CD4-positive, CD25-positive, alpha-beta regulatory T cell (primary cell): ENCODE data around the gene CCDC12. TPM values are rescaled to one million over a fixed set of nuclear protein-coding genes. Genes with fewer than 3 reads are reported as not detected.

Experiments used
- ATAC-seq, 2 donors: fragments of 150-1000 bp; cut with Tn5 transposase; one replicate each; pipeline ENCODE4 v1.10.0; 2021; ENCODE audit warnings: low read depth in 2 of 2, moderate number of reproducible peaks in 2 of 2, moderate library complexity in 1 of 2
- DNase-seq, 3 donors: peaks; one replicate each; pipeline versions ENCODE4 v3.0.0 to v3.0.0-alpha.2; 2012 to 2022; ENCODE audit warnings: mixed read lengths in 1 of 3
- H3K27ac ChIP-seq: one replicate; pipeline ENCODE4 v1.7.0; 2013; ENCODE audit warnings: mild to moderate bottlenecking, low read length; ENCODE audit not compliant: insufficient read depth, poor library complexity, severe bottlenecking
- H3K27me3 ChIP-seq: one replicate; pipeline ENCODE4 v1.7.0; 2013; ENCODE audit warnings: low read length; ENCODE audit not compliant: control insufficient read depth, insufficient read depth
- H3K36me3 ChIP-seq: one replicate; pipeline ENCODE4 v1.7.0; 2013; ENCODE audit warnings: mild to moderate bottlenecking, low read length, moderate library complexity; ENCODE audit not compliant: control insufficient read depth, insufficient read depth
- H3K4me1 ChIP-seq: 2 replicates; pipeline ENCODE4 v1.7.0; 2013; ENCODE audit warnings: mild to moderate bottlenecking, low read length; ENCODE audit not compliant: insufficient read depth, control insufficient read depth, poor library complexity, severe bottlenecking
- H3K4me3 ChIP-seq: one replicate; pipeline ENCODE4 v1.7.0; 2013; ENCODE audit warnings: low read depth, mild to moderate bottlenecking, low read length, moderate library complexity
- H3K9me3 ChIP-seq, 2 experiments: 1 replicate in 1 of 2; 2 replicates in 1 of 2; pipeline ENCODE4 v1.7.0; 2013; ENCODE audit warnings: low read length in 2 of 2, mild to moderate bottlenecking in 1 of 2, moderate library complexity in 1 of 2; ENCODE audit not compliant: control insufficient read depth in 2 of 2
- H3K27ac Mint-ChIP-seq, 3 donors: one replicate each; pipeline ENCODE4 v1.8.0; 2020 to 2022; ENCODE audit warnings: mild to moderate bottlenecking in 3 of 3, mixed read lengths in 3 of 3, moderate library complexity in 2 of 3
- H3K27me3 Mint-ChIP-seq: one replicate; pipeline ENCODE4 v1.8.0; 2022; ENCODE audit warnings: mild to moderate bottlenecking, mixed read lengths
- H3K36me3 Mint-ChIP-seq: one replicate; pipeline ENCODE4 v1.8.0; 2020; ENCODE audit warnings: mixed read lengths
- H3K4me1 Mint-ChIP-seq, 4 donors: one replicate each; pipeline ENCODE4 v1.8.0; 2020 to 2022; ENCODE audit warnings: mixed read lengths in 4 of 4, mild to moderate bottlenecking in 1 of 4
- H3K4me3 Mint-ChIP-seq, 4 donors: one replicate each; pipeline ENCODE4 v1.8.0; 2020 to 2022; ENCODE audit warnings: mild to moderate bottlenecking in 4 of 4, mixed read lengths in 4 of 4, moderate library complexity in 3 of 4
- H3K9me3 Mint-ChIP-seq, 7 donors: one replicate each; pipeline ENCODE4 v1.8.0; 2020 to 2022; ENCODE audit warnings: mixed read lengths in 7 of 7, mild to moderate bottlenecking in 3 of 7, moderate library complexity in 2 of 7
- polyA plus RNA-seq, 4 donors: library from polyadenylated mRNA; unstranded; fragments of 300-500 nt; fragmentation: Illumina TruSeq; gene quantifications; one replicate each; pipeline ENCODE4 v1.2.3, GENCODE V29; 2021
- total RNA-seq: library from RNA; stranded (reverse); gene quantifications from one replicate; pipeline ENCODE4 v1.2.3, GENCODE V29; 2022

The CCDC12 gene
- total and polyA plus RNA-seq, 5 donors from 2014 or later, result 71.8 to 116 (median 104) TPM

DNA sequence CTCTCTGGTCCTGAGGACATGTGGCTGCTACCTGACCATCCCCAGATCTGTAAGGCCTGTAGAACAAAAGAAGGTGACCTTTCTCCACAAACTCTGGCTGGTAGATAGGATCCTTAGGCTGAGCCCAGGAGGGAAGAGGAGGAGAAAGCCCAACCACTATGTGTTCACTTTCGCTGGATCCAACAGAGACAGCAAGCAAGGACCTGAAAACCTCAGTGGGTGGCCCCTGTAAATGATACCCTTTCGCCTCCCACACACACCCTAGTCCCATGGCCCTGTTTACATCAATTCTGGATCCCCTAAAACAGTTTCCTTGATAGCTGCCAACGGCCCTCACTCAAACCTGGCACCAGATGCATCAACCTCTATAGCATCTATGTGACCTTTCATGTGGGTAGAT lies 22.4 kb downstream of the CCDC12 start:
- ATAC-seq, result no peak
- no peaks in the 10 kb centered on the region for H3K9me3 Mint-ChIP-seq
- Histone ChIP-seq H3K4me1 (peaks cover 90% of the 10 kb centered on the region), H3K27ac (peak overlapping the region; percentile 62), H3K27me3 (no peaks in the 10 kb centered on the region), H3K36me3 (peaks cover under 1% of the 10 kb centered on the region), H3K9me3 (no peaks in the 10 kb centered on the region), H3K4me3 (peak overlapping the region; percentile 62)
- H3K4me3 Mint-ChIP-seq, result peak overlapping the region in 3 of 4 donors; percentile 34 to 81 (median 75)
- H3K4me1 Mint-ChIP-seq, result peaks cover 22 to 93% (median 71%) of the 10 kb centered on the region in 4 donors
- DNase-seq, result no peak
- H3K36me3 Mint-ChIP-seq, result no peaks in the 10 kb centered on the region
- H3K27me3 Mint-ChIP-seq, result no peaks in the 10 kb centered on the region
- H3K27ac Mint-ChIP-seq, result peak overlapping the region; percentile 3 to 91 (median 90)

DNA sequence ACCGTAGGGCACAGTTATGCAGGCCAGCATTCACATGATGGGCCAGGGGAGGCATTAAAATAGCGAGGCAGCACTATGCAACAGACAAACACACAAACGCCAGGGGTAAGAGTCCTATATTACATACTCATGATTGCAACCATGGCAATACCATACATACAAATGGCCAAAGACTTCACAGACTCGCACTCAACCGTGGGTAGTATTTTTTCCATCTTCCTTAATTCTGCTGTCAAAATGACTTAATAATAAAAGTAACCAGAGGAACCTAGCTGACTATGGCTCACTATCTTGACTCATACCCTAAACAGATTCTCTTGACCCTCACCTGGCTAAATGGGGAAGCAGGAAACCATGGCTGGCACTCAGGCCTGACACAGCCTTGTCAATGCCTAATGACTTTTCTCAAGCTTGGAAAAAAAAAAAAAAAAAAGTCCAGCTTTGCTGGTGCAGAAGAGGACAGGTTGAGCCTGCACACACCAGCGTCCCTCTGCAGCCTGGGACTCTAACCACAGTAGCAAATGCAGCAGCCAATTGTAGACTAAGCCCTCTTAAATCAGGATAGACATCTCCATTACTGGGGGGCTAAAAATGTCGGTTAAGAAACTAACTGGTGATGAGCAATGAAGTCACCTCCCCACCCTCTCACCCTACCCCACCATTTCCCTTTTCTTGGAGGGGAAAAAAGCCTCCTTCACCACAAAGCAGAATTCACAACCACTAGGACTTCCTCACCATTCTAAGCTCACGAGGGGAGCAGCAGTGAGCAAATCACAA lies 23.1 kb downstream of the CCDC12 start:
- no peaks in the 10 kb centered on the region for H3K36me3 Mint-ChIP-seq
- Histone ChIP-seq H3K9me3 (no peaks in the 10 kb centered on the region), H3K4me3 (peak overlapping the region; percentile 62), H3K27ac (peak overlapping the region; percentile 62), H3K4me1 (peaks cover 90% of the 10 kb centered on the region), H3K27me3 (no peaks in the 10 kb centered on the region), H3K36me3 (no peaks in the 10 kb centered on the region)
- H3K27me3 Mint-ChIP-seq, result no peaks in the 10 kb centered on the region
- no peaks in the 10 kb centered on the region for H3K9me3 Mint-ChIP-seq
- peak overlapping the region; percentile 34 to 81 (median 72) for H3K4me3 Mint-ChIP-seq
- ATAC-seq (peak in 1 of 2 donors; percentile 19), DNase-seq (no peak)
- peaks cover 22 to 93% (median 72%) of the 10 kb centered on the region in 4 donors for H3K4me1 Mint-ChIP-seq
- H3K27ac Mint-ChIP-seq, result peak overlapping the region; percentile 84 to 91 (median 90)

DNA sequence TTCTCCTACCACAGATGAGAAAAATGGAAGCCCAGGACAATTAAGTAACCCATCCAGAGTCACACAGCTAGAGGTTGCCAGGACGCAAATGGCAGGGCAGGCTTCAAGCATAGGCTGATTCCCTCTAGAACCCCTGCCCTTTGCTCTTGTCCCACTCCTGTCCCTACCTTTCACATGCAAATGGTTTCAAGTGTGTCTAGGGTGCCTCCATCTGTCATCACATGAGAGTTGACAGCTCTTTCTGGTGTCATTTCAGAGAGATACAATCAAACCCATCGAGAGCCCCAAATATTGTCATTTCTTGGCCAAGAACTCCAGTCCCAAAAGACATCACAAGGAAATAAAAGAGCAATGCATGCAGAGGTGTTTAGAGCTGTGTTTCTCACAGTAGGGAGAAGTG lies 23.7 kb downstream of the CCDC12 start:
- H3K9me3 ChIP-seq, result no peaks in the 10 kb centered on the region
- no peaks in the 10 kb centered on the region for H3K27me3 Mint-ChIP-seq
- no peaks in the 10 kb centered on the region for H3K27me3 ChIP-seq
- H3K4me3 Mint-ChIP-seq, result peak overlapping the region; percentile 34 to 75 (median 70)
- peaks cover 22 to 93% (median 73%) of the 10 kb centered on the region in 4 donors for H3K4me1 Mint-ChIP-seq
- ATAC-seq (no peak), DNase-seq (no peak)
- H3K9me3 Mint-ChIP-seq, result no peaks in the 10 kb centered on the region
- no peaks in the 10 kb centered on the region for H3K36me3 Mint-ChIP-seq
- no peaks in the 10 kb centered on the region for H3K36me3 ChIP-seq
- peak overlapping the region; percentile 62 for H3K27ac ChIP-seq
- peak overlapping the region; percentile 62 for H3K4me3 ChIP-seq
- peak overlapping the region in 1 of 3 donors; percentile 90 for H3K27ac Mint-ChIP-seq
- H3K4me1 ChIP-seq, result peaks cover 94% of the 10 kb centered on the region

DNA sequence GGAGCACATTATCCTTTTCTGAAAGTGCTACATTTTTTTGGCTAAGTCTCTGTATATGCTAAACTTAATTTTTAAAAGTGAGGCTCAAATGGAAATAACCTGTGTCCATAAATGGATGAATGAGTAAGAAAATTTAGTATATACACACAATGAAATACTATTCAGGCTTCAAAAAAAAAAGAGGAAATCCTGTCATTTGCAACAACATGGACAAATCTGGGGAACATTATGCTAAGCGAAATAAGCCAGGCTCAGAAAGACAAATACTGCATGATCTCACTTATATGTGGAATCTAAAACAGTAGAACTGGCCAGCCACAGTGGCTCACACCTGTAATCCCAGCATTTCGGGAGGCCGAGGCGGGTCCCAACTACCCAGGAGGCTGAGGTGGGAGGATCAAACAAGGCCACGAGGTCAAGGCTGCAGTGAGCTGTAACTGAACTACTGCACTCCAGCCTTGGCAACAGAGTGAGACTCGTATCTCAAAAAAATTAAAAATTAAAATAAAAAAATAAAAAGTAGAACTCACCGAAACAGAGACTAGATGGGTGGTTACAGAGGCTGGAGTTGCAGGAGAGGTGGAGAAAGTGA lies 25.8 kb downstream of the CCDC12 start:
- no peaks in the 10 kb centered on the region for H3K9me3 Mint-ChIP-seq
- ATAC-seq (no peak), DNase-seq (no peak)
- Histone ChIP-seq H3K9me3 (no peaks in the 10 kb centered on the region), H3K4me3 (peak overlapping the region; percentile 40), H3K4me1 (peaks cover 91% of the 10 kb centered on the region), H3K27ac (no peak overlapping the region), H3K36me3 (no peaks in the 10 kb centered on the region), H3K27me3 (no peaks in the 10 kb centered on the region)
- H3K27ac Mint-ChIP-seq, result peak overlapping the region in 2 of 3 donors; percentile 28 to 57
- H3K36me3 Mint-ChIP-seq, result peaks cover 9% of the 10 kb centered on the region
- peaks cover 19 to 94% (median 77%) of the 10 kb centered on the region in 4 donors for H3K4me1 Mint-ChIP-seq
- H3K4me3 Mint-ChIP-seq, result peak overlapping the region in 2 of 4 donors; percentile 53 to 60
- no peaks in the 10 kb centered on the region for H3K27me3 Mint-ChIP-seq

DNA sequence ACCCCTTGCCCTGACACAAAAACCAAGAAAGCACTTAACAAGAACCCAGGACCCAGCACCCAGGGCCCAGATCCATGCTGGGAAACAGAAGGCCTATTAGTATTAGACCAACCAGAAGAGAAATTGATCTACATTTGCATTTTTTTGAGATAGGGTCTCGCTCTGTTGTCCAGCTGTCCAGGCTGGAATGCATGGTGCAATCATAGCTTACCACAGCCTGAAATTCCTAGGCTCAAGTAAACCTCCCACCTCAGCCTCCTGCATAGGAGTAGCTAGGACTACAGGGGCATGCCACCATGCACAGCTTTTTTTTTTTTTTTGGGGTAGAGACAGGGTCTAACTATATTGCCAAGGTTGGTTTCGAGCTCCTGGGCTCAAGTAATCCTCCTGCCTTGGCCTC lies 26.4 kb downstream of the CCDC12 start:
- H3K27ac ChIP-seq, result no peak overlapping the region
- Mint-ChIP-seq H3K27me3 (no peaks in the 10 kb centered on the region), H3K4me3 (peak overlapping the region in 3 of 4 donors; percentile 46 to 75 (median 59)), H3K9me3 (no peaks in the 10 kb centered on the region), H3K36me3 (peaks cover 12% of the 10 kb centered on the region), H3K4me1 (peaks cover 18 to 94% (median 78%) of the 10 kb centered on the region in 4 donors), H3K27ac (peak overlapping the region in 2 of 3 donors; percentile 43 to 57)
- no peak overlapping the region for H3K4me3 ChIP-seq
- H3K27me3 ChIP-seq, result no peaks in the 10 kb centered on the region
- peaks cover 86% of the 10 kb centered on the region for H3K4me1 ChIP-seq
- no peaks in the 10 kb centered on the region for H3K36me3 ChIP-seq
- no peaks in the 10 kb centered on the region for H3K9me3 ChIP-seq
- no peak for DNase-seq
- ATAC-seq, result no peak

DNA sequence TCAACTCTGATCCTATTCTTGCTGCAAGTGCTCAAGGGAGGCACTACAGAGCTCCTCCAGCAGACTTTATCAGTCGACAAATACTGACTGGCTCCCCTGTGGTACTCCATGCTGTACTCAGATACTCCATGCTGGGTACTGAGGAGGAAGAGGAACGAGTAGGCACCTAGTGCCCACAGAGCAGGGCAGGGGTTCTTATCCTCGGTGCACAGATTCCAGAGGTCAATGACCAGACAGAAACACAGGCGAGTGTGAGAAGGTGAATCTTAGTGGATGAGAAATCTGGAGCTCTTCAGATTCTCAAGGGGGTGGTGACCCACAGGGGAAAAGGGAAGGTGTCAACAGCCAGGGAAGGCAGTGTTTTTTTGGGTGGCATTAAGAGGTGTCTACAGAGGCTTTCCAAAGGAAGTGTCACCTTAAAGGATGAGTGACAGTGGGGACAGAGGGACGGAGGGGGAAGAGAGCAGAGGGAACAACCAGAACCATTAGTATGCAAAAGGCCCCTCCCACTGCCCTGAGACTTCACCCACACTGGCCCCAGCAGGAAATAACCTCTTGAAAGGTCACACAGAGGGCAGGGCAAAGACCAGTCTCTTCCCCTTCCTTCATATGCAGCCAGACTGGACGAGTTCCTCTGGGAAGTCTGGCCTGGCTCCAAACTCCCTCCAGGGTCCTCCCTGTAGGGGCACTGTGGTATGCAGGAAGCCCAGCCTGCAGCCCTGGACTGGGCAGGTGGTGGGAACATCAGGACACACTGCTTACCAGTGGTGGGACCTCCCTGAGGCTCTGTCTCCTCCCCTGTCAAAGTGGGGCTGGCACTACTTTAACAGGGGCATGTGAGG lies 27.5 kb downstream of the CCDC12 start:
- Mint-ChIP-seq H3K4me3 (peak overlapping the region; percentile 21 to 72 (median 68)), H3K36me3 (peaks cover 14% of the 10 kb centered on the region), H3K27me3 (no peaks in the 10 kb centered on the region), H3K27ac (peak overlapping the region; percentile 87 to 97 (median 96)), H3K9me3 (no peaks in the 10 kb centered on the region), H3K4me1 (peaks cover 18 to 94% (median 75%) of the 10 kb centered on the region in 4 donors)
- peak overlapping the region; percentile 81 for H3K27ac ChIP-seq
- no peaks in the 10 kb centered on the region for H3K9me3 ChIP-seq
- peak overlapping the region; percentile 48 for H3K4me3 ChIP-seq
- no peaks in the 10 kb centered on the region for H3K36me3 ChIP-seq
- H3K27me3 ChIP-seq, result no peaks in the 10 kb centered on the region
- peaks cover 75% of the 10 kb centered on the region for H3K4me1 ChIP-seq
- DNase-seq, result peak in 1 of 3 donors; percentile 51
- no peak for ATAC-seq

DNA sequence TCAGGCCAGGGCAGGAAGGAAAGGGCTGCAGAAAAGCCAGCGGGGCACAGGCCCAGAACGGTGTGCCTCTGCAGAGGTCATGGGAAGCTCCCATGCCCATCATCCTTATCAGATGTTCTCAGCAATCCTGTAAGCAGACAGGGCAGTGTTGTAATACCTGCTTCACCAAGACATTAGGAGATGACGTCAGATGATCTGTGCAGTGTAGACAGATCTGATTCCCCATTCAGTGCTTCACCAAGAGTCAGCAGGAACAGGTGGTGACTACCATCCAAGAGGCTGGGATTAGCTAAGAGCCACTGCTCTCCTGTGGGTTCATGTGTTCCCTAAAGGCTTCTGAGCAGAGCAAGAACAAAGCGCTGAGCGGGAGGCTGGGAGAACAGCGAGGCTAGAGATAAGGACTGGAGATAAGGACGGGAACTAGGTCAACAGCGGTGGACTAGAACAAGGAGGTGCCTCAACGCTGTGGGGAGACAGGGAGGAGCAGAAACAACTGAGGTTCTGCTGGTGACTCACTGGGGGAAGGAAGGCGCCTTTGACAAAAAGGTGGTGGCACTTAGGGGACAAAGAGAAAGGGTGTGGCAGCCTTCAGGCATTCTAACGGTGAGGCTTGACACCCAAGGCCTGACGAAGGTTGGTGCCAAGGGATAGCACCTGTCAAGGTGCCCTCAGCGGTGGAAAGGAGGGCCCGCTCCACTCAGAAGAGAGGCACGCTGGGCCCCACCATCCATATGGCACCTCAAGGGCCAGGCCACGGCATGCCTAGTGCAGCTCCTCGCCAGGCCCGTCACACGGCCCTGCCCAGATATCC lies 28.4 kb downstream of the CCDC12 start:
- ATAC-seq (peak; percentile 67 to 74), DNase-seq (peak; percentile 38 to 85 (median 70))
- Histone ChIP-seq H3K27me3 (no peaks in the 10 kb centered on the region), H3K4me1 (peaks cover 66% of the 10 kb centered on the region), H3K4me3 (peak overlapping the region; percentile 48), H3K27ac (peak overlapping the region; percentile 81), H3K36me3 (peaks cover under 1% of the 10 kb centered on the region), H3K9me3 (no peaks in the 10 kb centered on the region)
- Mint-ChIP-seq H3K9me3 (no peaks in the 10 kb centered on the region), H3K4me3 (peak overlapping the region; percentile 27 to 85 (median 72)), H3K27ac (peak overlapping the region; percentile 87 to 97 (median 96)), H3K36me3 (peaks cover 14% of the 10 kb centered on the region), H3K4me1 (peaks cover 11 to 93% (median 72%) of the 10 kb centered on the region in 4 donors), H3K27me3 (no peaks in the 10 kb centered on the region)
